COLO668 (cell line): ENCODE results near the gene LCE2B.
"Not testable (repeated sequence)": the region's sequence is repeated elsewhere in the genome, so short reads cannot be mapped to it uniquely, and the experiment has no call there.

Source experiments
- DNase-seq: peaks from one replicate; lab custom pipeline; 2025; ENCODE audit not compliant: unreplicated experiment; lab: John Stamatoyannopoulos, UW

The LCE2B gene, protein sequence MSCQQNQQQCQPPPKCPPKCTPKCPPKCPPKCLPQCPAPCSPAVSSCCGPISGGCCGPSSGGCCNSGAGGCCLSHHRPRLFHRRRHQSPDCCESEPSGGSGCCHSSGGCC

DNA sequence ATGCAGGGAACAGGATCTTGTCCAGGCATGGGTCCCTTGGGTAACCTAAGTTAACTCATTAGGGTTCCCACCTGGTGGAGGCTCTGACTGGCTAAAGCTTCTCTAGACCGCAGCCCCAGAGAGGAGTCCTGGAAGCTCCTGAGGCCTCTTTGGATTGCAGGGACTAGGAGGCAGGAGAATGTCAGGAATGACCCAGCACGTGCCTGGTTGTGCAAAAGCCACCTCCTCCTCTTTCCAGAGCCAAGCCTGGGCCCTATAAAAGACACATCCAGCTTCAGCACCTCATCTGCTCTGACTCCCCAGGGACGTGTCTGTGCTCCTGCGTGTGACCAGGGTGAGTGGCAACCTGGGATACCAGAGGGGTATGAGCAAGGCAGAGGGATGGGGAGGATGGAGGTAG lies at the start of gene LCE2B:
Gene LCE2B (plus strand): TSS at position 301 of the 400 bp plus-strand sequence. CDS start 721 bp downstream, outside the sequence.
- DNase-seq, result not testable (repeated sequence)

- no peak for DNase-seq
These were observed 45.6 kb upstream of the LCE2B start for GRCh38 chr1:152640351-152640750.

GRCh38 chr1:152643945-152644344 lies 42.0 kb upstream of the LCE2B start:
- no peak for DNase-seq

DNA sequence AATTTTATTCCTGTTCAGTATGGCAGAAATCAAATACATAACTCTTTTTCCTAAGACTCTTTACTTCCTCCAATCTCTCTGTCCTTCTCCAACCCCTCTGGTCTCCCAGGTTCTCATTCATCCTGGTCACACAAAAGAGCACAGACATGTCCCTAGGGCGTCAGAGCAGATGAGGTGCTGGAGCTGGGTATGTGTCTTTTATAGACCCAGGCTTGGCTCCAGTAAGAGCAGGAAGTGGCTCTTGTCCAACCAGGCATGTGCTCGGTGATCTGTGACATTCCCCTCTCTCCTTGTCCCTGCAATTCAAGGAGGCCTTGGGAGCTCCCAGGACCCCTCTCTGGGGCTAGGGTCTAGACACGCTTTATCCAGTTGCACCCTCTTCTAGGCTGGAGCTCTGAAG lies 40.8 kb upstream of the LCE2B start:
- DNase-seq, result no peak

- DNase-seq, result no peak
These were observed 39.3 kb upstream of the LCE2B start for GRCh38 chr1:152646656-152647055.

DNA sequence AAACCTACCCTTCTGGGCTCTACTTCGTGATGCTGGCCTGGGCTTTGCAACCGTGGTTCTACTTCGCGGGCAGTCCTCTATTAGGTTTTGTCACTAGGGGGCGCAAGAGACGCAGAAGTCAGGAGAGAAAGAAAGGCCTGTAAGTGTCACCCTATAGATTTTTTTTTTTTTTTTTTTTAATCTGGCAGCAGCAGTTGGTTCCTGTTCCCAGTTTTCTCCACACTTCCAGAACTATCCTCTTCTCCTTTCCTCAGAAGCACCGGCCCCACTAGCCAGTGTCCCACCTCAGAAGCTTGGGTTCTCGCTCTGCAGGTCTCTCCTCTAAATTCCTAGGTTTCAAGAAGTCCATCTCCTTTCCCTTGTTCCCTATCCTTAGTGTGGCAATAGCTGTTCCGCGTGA lies 31.8 kb upstream of the LCE2B start:
- DNase-seq, result peak; percentile 41

GRCh38 chr1:152656459-152656858 lies 29.5 kb upstream of the LCE2B start:
- no peak for DNase-seq

- no peak for DNase-seq
These were observed 28.2 kb upstream of the LCE2B start for GRCh38 chr1:152657677-152658076.

DNA sequence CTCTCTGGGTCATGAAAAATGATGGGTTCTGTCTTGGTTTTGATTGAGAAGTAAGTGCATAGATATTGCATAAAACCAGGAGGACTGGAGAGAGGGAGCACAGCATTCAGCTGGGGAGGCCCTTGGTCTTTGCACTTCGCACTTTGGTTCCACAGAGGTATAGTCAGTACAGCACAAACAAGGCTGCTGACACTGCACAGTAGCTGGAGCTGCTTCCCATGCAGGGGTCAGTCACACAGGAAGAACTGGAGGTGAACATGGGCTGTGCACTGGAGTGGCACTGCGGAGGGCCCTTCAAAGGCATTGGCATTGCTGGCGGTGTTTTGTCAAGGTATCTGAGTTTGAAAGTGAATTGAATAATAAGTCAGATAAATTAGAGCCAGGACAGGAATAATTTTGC lies 27.3 kb upstream of the LCE2B start:
- DNase-seq, result no peak

- DNase-seq, result no peak
These were observed 22.8 kb upstream of the LCE2B start, which contains the start of gene LCE2D for GRCh38 chr1:152663098-152663497. Gene LCE2D (plus strand): TSS chr1:152663380. CDS start chr1:152664106, 726 bp downstream.

GRCh38 chr1:152666171-152666570 lies 19.8 kb upstream of the LCE2B start:
- DNase-seq, result not testable (repeated sequence)

- no peak for DNase-seq
These were observed 18.3 kb upstream of the LCE2B start for GRCh38 chr1:152667648-152668047.

GRCh38 chr1:152673016-152673415 lies 12.9 kb upstream of the LCE2B start:
- DNase-seq, result no peak

- DNase-seq, result not testable (repeated sequence)
These were observed 10.9 kb upstream of the LCE2B start, which contains the start of gene LCE2C for GRCh38 chr1:152674983-152675382. Gene LCE2C (plus strand): TSS chr1:152675279. CDS start chr1:152676016, 737 bp downstream.

- no peak for DNase-seq
These were observed 6.5 kb upstream of the LCE2B start for GRCh38 chr1:152679459-152679858.

DNA sequence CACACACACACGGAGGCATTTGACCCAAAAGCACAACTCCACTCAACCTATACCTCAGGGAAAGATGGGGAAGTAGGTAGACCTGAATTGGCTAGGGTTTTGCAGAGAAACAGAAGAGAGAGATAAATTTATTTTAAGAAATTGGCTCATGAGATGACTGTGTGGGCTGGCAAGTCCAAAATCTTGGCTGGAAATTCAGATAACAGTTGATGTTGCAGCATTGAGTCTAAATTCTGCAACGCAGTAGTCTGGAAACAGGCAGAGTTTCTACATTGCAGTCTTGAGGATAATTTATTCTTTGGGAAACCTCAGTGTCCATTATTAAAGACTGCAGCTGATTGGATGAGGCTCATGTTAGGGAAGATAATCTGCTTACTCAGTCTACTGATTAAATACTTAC lies 4.3 kb upstream of the LCE2B start:
- no peak for DNase-seq

GRCh38 chr1:152683846-152684245 lies 2.1 kb upstream of the LCE2B start:
- no peak for DNase-seq

- no peak for DNase-seq
These were observed 12.0 kb downstream of the LCE2B start, which contains the start of gene LCE2A for GRCh38 chr1:152697701-152698600. Gene LCE2A (plus strand): TSS chr1:152698345. CDS start chr1:152698902, 557 bp downstream.

DNA sequence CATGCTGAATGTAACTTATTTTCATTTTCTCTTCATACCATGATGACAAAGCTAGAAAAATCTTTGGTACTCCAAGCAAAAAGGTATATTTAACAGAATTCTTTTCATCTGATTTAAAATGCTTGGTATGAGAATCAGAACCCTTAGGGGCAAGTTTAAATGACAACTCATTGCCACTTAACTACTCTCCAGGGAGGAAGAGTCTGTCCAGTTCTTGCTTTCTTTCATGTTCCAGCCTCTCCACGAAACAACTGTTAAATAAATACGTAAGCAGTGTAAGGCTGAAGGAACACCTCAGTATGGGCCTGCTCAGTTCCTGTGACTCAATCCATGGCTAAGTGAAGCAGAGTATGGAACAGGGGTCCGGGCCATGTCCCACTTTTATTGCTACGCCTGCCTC lies 13.8 kb downstream of the LCE2B start:
- DNase-seq, result no peak

GRCh38 chr1:152707860-152708259 lies 21.9 kb downstream of the LCE2B start, which contains the start of gene LCE4A:
Gene LCE4A (plus strand): TSS chr1:152708160. CDS start chr1:152709076, 916 bp downstream.
- no peak for DNase-seq

GRCh38 chr1:152718238-152718637 lies 32.3 kb downstream of the LCE2B start:
- DNase-seq, result no peak

DNA sequence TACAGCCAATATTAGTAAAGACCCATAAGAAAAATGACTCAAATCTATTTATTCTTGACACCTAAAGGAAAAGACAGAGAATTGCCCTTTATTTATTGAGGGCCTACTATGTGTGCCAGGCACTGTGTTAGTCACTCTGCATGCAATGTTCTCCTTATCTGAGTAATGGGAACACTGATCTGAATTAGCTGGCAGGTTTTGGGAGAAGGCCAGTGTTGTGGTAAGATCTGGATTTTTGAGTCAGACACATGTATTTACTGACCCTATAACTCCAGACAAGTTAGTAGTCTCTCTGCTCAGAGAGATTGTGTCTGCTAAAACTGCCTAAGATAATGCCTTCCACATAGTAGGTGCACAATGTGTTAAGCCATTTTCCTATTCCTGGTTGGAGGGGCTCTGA lies 39.3 kb downstream of the LCE2B start:
- no peak for DNase-seq
